Right atrium auricular region (tissue), 2 donors: ENCODE data around the gene MT1HL1. TPM values are rescaled to one million over a fixed set of nuclear protein-coding genes. Genes with fewer than 3 reads are reported as not detected.

Experiments used
- DNase-seq: peaks from one replicate; pipeline ENCODE4 v3.0.0-alpha.2; 2019; ENCODE audit warnings: low spot score
- H3K27ac ChIP-seq, 2 donors: fragments of 200-600 bp; sonication (generic); 1 replicate in 1 of 2; 2 replicates in 1 of 2; pipeline ENCODE4 v1.5.1; 2016 to 2019
- H3K27me3 ChIP-seq, 2 donors: fragments of 200-600 bp; sonication (generic); one replicate each; pipeline versions ENCODE4 v1.5.1 to v1.6.0; 2017 to 2019
- H3K36me3 ChIP-seq: fragments of 200-600 bp; sonication (generic); one replicate; pipeline ENCODE4 v1.5.1; 2016
- H3K4me1 ChIP-seq, 2 donors: fragments of 200-600 bp; sonication (generic); one replicate each; pipeline versions ENCODE4 v1.5.1 to v1.6.0; 2017 to 2019
- H3K4me3 ChIP-seq, 2 donors: fragments of 200-600 bp; sonication (generic); 1 replicate in 1 of 2; 2 replicates in 1 of 2; pipeline ENCODE4 v1.5.1; 2017 to 2019; ENCODE audit warnings: mild to moderate bottlenecking in 1 of 2, moderate library complexity in 1 of 2
- H3K9me3 ChIP-seq, 2 donors: fragments of 200-600 bp; sonication (generic); one replicate each; pipeline ENCODE4 v1.5.1; 2019
- total RNA-seq, 2 donors: library from RNA; depleted of rRNA; stranded (reverse); fragments of >200 nt; gene quantifications; one replicate each; pipeline ENCODE4 v1.1.0, GENCODE V29; 2016
- TF ChIP-seq, protein P1 (sequence below), 2 donors: fragments of 200-600 bp; sonication (generic); IDR thresholded peaks; one replicate each; pipeline ENCODE4 v1.5.1; 2019; ENCODE audit warnings: antibody characterized with exemption in 2 of 2

MT1HL1 gene
- total RNA-seq, 2 donors from 2014 or later: not detected

DNA sequence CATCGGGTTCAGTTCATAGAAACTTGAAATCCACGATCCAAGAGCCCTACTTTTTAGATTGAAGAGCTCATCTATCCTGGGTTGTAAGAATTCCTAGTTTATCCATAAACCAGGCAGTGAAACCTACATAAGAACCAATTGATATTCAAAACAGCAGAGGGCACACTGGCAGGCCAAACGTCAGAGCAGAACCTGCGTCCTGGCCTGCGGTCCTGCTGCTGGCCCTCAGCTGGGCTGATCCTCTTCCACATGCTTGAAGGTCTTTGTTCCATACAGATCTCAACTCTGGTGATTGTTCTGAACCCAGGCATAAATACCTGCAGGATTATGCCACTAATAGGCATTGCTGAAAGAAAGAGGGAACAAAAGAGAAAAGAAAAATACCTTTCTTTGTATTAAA is 47.0 kb downstream of the MT1HL1 start:
- Histone ChIP-seq H3K27me3 (no peaks in the 10 kb centered on the region), H3K27ac (no peak overlapping the region), H3K4me1 (peaks cover 0 to 9% of the 10 kb centered on the region in 2 donors), H3K9me3 (no peaks in the 10 kb centered on the region), H3K4me3 (no peak overlapping the region), H3K36me3 (no peaks in the 10 kb centered on the region)
- DNase-seq: no peak
- TF ChIP-seq, protein P1, sequence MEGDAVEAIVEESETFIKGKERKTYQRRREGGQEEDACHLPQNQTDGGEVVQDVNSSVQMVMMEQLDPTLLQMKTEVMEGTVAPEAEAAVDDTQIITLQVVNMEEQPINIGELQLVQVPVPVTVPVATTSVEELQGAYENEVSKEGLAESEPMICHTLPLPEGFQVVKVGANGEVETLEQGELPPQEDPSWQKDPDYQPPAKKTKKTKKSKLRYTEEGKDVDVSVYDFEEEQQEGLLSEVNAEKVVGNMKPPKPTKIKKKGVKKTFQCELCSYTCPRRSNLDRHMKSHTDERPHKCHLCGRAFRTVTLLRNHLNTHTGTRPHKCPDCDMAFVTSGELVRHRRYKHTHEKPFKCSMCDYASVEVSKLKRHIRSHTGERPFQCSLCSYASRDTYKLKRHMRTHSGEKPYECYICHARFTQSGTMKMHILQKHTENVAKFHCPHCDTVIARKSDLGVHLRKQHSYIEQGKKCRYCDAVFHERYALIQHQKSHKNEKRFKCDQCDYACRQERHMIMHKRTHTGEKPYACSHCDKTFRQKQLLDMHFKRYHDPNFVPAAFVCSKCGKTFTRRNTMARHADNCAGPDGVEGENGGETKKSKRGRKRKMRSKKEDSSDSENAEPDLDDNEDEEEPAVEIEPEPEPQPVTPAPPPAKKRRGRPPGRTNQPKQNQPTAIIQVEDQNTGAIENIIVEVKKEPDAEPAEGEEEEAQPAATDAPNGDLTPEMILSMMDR (IDR thresholded peaks at IDR 0.05): no peak

Other genes starting within 250 kb of the MT1HL1 start
- 10 to 100 TPM; 21.8 to 30.4 TPM for gene MTR, start 209.1 kb downstream of the MT1HL1 start, total RNA-seq
- gene RYR2, start 37.7 kb upstream of the MT1HL1 start, total RNA-seq: 100 to 1,000 TPM; 392 to 756 TPM